Measurements from ENCODE around the gene DENND1A. TPM values are rescaled to one million over a fixed set of nuclear protein-coding genes. Genes with fewer than 3 reads are reported as not detected.

The DENND1A gene
- total RNA-seq, 1 donor from 2014 or later, result 25.2 TPM

DNA sequence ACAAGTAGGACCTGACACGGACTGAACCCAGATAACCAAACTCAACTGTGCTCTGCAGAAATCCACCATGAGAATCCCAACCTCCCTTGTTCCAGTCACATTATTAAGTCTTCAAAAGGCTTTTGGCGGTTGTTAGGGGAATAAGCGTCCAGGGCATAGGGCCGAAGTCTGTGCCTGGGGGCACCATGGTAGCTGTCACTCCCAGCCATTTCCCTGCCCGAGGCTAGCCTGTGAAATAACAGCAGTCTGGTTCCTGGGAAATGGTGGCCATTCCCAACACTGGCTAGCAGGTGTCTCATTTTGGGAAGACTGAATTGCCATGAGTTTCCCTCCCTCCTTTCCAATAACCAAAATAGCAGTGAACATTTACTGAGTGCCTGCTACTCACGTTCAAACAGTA, 451.8 kb downstream of the DENND1A start:
- ChIA-PET POLR2A (no interaction called here), CTCF (no interaction called here)
- H3K4me3 Mint-ChIP-seq, result no peak overlapping the region
- no peak overlapping the region for H3K27ac Mint-ChIP-seq
- no peak for ATAC-seq (ENCODE audit: low read depth)
- H3K4me1 Mint-ChIP-seq, result no peaks in the 10 kb centered on the region
- no peaks in the 10 kb centered on the region for H3K9me3 Mint-ChIP-seq
- no peaks in the 10 kb centered on the region for H3K27me3 Mint-ChIP-seq
- TF ChIP-seq, protein P1, sequence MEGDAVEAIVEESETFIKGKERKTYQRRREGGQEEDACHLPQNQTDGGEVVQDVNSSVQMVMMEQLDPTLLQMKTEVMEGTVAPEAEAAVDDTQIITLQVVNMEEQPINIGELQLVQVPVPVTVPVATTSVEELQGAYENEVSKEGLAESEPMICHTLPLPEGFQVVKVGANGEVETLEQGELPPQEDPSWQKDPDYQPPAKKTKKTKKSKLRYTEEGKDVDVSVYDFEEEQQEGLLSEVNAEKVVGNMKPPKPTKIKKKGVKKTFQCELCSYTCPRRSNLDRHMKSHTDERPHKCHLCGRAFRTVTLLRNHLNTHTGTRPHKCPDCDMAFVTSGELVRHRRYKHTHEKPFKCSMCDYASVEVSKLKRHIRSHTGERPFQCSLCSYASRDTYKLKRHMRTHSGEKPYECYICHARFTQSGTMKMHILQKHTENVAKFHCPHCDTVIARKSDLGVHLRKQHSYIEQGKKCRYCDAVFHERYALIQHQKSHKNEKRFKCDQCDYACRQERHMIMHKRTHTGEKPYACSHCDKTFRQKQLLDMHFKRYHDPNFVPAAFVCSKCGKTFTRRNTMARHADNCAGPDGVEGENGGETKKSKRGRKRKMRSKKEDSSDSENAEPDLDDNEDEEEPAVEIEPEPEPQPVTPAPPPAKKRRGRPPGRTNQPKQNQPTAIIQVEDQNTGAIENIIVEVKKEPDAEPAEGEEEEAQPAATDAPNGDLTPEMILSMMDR (IDR thresholded peaks at IDR 0.05), result no peak
- no peaks in the 10 kb centered on the region for H3K36me3 Mint-ChIP-seq (ENCODE audit: low read depth)
- no peak for DNase-seq
- intact Hi-C loops (cut with micrococcal nuclease), result no loop called here

DNA sequence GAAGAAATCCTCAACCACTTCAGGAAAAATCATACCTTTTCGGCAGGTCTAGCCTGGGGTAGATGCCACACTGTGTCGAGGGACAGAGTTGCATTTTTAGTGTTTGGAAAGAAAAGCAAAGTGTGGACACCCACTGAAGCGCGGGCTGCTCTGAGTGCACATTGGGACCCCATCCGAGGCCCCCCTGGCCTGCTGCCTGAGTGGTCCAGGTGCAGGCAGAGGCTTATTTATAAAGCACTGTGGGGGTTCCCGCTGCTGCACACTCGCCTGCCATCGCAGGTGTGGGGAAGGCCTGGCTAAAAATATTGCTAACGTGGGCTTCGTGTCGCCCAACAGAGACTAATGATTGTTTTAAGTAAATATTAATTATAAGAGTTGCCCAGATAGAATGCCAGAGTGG, 454.5 kb downstream of the DENND1A start:
- H3K9me3 Mint-ChIP-seq, result no peaks in the 10 kb centered on the region
- H3K27ac Mint-ChIP-seq, result no peak overlapping the region
- DNase-seq (no peak), ATAC-seq (ENCODE audit: low read depth) (no peak)
- H3K27me3 Mint-ChIP-seq, result no peaks in the 10 kb centered on the region
- CTCF ChIA-PET, result no interaction called here
- H3K36me3 Mint-ChIP-seq (ENCODE audit: low read depth), result no peaks in the 10 kb centered on the region
- H3K4me1 Mint-ChIP-seq, result peaks cover 6% of the 10 kb centered on the region
- intact Hi-C loops (cut with micrococcal nuclease), result no loop called here
- POLR2A ChIA-PET, result no interaction called here
- H3K4me3 Mint-ChIP-seq, result no peak overlapping the region
- TF ChIP-seq, protein P1 (IDR thresholded peaks at IDR 0.05), result no peak

DNA sequence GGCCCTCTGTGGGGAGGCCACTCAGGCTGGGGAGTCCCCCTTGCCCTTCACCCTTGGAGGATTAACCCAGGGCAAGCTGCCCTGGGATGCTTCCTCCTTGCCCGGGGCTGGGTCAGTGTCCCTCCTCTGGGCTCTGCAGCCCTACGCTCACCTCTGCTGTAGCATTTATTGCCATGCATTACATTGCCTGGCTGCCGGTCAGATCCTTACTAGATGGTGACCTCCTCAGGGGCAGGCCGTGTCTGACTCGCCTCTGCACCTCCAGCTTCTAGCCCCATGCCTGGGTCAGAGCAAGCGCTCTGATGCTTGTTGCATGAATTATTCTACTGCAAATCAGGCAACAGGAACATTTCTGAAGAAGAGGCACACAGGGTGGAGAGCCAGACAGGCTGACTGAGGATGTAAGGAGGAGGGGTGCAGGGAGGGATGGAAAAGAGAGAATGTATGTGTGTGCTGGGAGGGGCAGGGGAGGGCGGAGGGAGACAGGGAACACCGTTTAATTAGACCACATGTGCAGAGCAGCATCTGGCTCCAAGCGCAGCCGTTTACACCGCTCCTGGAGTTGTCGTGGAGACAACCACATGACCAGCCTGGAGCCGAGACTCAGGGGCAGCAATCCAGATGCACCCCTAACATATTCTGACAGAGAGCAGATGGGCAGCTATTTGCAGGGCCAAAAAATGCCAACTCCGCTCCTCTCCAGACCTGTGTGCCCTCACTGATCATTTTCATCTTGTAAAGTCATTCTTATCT, 456.9 kb downstream of the DENND1A start:
- ATAC-seq (ENCODE audit: low read depth), result no peak
- Mint-ChIP-seq H3K36me3 (ENCODE audit: low read depth) (no peaks in the 10 kb centered on the region), H3K4me3 (no peak overlapping the region), H3K9me3 (no peaks in the 10 kb centered on the region), H3K27me3 (no peaks in the 10 kb centered on the region), H3K27ac (no peak overlapping the region), H3K4me1 (peaks cover 6% of the 10 kb centered on the region)
- intact Hi-C loops (cut with micrococcal nuclease), result no loop called here
- POLR2A ChIA-PET, result no interaction called here
- TF ChIP-seq, protein P1 (IDR thresholded peaks at IDR 0.05), result no peak
- no peak for DNase-seq
- CTCF ChIA-PET, result no interaction called here

DNA sequence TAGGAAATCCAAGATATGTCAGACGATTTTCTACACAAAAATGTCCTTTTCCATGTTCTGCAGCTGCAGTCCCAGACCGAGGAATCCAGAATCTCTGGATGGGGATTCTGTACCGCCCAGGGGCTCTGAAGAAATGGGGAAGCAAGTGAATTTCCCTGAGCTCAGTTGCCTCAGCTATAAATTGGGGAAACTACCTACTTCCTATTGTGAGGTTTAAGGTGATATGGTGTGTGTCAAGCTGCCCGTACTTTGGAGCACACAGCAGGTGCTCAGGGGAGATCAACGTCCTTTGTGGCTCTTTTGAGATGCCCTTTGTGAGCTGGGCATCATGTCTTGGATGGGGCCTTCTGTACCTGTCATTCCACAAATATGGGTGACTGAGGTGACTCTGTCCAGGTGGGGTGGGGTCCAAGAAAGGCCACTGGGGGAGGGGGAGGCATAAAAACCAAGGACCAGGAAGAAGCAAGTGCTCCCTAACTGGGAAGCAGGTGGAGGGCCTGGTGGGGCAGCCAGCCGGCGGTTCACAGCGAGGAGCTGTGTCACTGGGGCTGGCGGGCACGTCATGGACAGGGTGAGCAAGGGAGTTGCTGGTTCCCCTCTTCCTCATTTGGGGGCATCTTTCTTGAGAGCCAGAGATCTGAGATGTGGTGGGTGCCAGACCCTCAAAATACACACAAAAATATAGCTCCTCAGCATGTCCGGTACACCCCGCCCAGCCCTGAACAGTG, 457.9 kb downstream of the DENND1A start:
- DNase-seq (no peak), ATAC-seq (ENCODE audit: low read depth) (no peak)
- Mint-ChIP-seq H3K4me3 (no peak overlapping the region), H3K27ac (no peak overlapping the region), H3K4me1 (peaks cover 6% of the 10 kb centered on the region), H3K9me3 (no peaks in the 10 kb centered on the region), H3K27me3 (no peaks in the 10 kb centered on the region), H3K36me3 (ENCODE audit: low read depth) (no peaks in the 10 kb centered on the region)
- intact Hi-C loops (cut with micrococcal nuclease), result no loop called here
- CTCF ChIA-PET, result no interaction called here
- POLR2A ChIA-PET, result interaction anchor here (0.6 kb wide), 1 partner anchor 68 kb away, joined by 4 read pairs; no protein-coding TSS in a partner anchor
- TF ChIP-seq, protein P1 (IDR thresholded peaks at IDR 0.05), result no peak

DNA sequence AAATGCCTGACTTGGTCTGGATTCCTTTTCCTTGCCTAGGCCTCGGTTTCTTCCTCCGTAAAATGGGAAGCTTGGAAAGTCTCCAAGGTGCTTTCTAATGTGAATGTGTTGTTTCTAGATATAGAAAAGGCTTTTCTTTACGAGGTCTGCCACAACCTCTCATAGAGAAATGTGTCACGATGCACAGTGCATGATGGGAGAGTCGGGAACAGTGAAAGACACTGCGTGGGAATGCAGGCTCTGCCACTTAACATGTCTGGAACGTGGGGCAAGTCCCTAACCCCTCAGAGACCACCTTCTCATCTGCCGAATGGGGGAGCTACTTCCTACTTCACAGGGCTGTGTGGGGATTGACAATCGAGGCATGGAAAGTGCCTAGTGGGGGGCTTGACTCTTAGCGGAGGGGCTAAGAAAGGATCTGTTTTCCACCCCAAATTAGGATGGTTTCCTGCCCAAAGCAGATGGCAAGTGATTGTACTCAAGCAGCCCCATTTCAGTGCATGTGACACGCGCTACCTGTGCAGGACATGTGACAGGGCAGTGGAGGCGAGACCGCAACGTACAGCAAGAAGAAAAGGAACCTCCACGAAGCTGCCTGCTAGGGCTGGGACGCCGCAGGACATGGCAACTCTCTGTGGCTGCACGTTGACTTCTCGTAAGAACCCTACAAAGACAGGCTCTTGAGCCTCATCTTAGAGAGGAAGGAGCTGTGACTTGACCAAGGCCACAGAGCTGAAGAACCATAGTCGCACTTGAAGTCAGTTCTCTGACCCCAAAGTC, 458.7 kb downstream of the DENND1A start:
- Mint-ChIP-seq H3K36me3 (ENCODE audit: low read depth) (no peaks in the 10 kb centered on the region), H3K9me3 (no peaks in the 10 kb centered on the region), H3K27me3 (no peaks in the 10 kb centered on the region), H3K27ac (no peak overlapping the region), H3K4me1 (peaks cover 6% of the 10 kb centered on the region), H3K4me3 (no peak overlapping the region)
- ChIA-PET CTCF (no interaction called here), POLR2A (interaction anchor here (0.6 kb wide), 1 partner anchor 69 kb away, joined by 4 read pairs; no protein-coding TSS in a partner anchor)
- ATAC-seq (ENCODE audit: low read depth) (no peak), DNase-seq (no peak)
- TF ChIP-seq, protein P1 (IDR thresholded peaks at IDR 0.05), result no peak
- intact Hi-C loops (cut with micrococcal nuclease), result no loop called here

All from activated B cell treated with CpG ODN at 0.5 μM for 24 hours (primary cell).